Measurements from ENCODE around the gene ZDHHC11.
"Not testable (repeated sequence)": the region's sequence is repeated elsewhere in the genome, so short reads cannot be mapped to it uniquely, and the experiment has no call there.

Gene ZDHHC11

GRCh38 chr5:859391-859790 lies 8.6 kb upstream of the ZDHHC11 start:
- FAIRE-seq (no peak), DNase-seq (ENCODE audit: low spot score) (no peak)

- DNase-seq (ENCODE audit: low spot score), result no peak
- FAIRE-seq, result no peak
Observed at GRCh38 chr5:858726-859125, 7.9 kb upstream of the ZDHHC11 start.

- DNase-seq (ENCODE audit: low spot score) (no peak), FAIRE-seq (no peak)
Observed at GRCh38 chr5:856531-857425, 6.0 kb upstream of the ZDHHC11 start.

- DNase-seq (ENCODE audit: low spot score), result no peak
- FAIRE-seq, result peak; percentile 99
Observed at GRCh38 chr5:855771-856530, 5.2 kb upstream of the ZDHHC11 start.

GRCh38 chr5:854966-855743 lies 4.4 kb upstream of the ZDHHC11 start:
- DNase-seq (ENCODE audit: low spot score) (no peak), FAIRE-seq (no peak)

- DNase-seq (ENCODE audit: low spot score) (no peak), FAIRE-seq (no peak)
Observed at GRCh38 chr5:854217-854616, 3.4 kb upstream of the ZDHHC11 start.

GRCh38 chr5:853416-854090 lies 2.8 kb upstream of the ZDHHC11 start:
- not testable (repeated sequence) for DNase-seq (ENCODE audit: low spot score)
- FAIRE-seq, result peak; percentile 86

GRCh38 chr5:852431-853401 lies 1.9 kb upstream of the ZDHHC11 start:
- FAIRE-seq, result no peak
- no peak for DNase-seq (ENCODE audit: low spot score)

- FAIRE-seq (no peak), DNase-seq (ENCODE audit: low spot score) (no peak)
Observed at GRCh38 chr5:852018-852417, 1.2 kb upstream of the ZDHHC11 start.

GRCh38 chr5:851553-851952 lies 767 bp upstream of the ZDHHC11 start:
- no peak for DNase-seq (ENCODE audit: low spot score)
- no peak for FAIRE-seq

GRCh38 chr5:851076-851475 lies 290 bp upstream of the ZDHHC11 start:
- DNase-seq (ENCODE audit: low spot score) (no peak), FAIRE-seq (no peak)

- FAIRE-seq, result no peak
- no peak for DNase-seq (ENCODE audit: low spot score)
Observed at GRCh38 chr5:849651-850301, 1.0 kb downstream of the ZDHHC11 start.

- FAIRE-seq (no peak), DNase-seq (ENCODE audit: low spot score) (no peak)
Observed at GRCh38 chr5:848671-849111, 2.1 kb downstream of the ZDHHC11 start.

GRCh38 chr5:847736-848135 lies 3.0 kb downstream of the ZDHHC11 start:
- not testable (repeated sequence) for DNase-seq (ENCODE audit: low spot score); FAIRE-seq

GRCh38 chr5:847212-847611 lies 3.6 kb downstream of the ZDHHC11 start:
- DNase-seq (ENCODE audit: low spot score); FAIRE-seq: not testable (repeated sequence)

- FAIRE-seq, result peak; percentile 99
Observed at GRCh38 chr5:846602-847091, 4.1 kb downstream of the ZDHHC11 start.

GRCh38 chr5:845676-846601 lies 4.8 kb downstream of the ZDHHC11 start:
- peak; percentile 94 for FAIRE-seq
- not testable (repeated sequence) for DNase-seq (ENCODE audit: low spot score)

More at GRCh38 chr5:846602-847091, 4.1 kb downstream of the ZDHHC11 start:
- DNase-seq (ENCODE audit: low spot score), result not testable (repeated sequence)

Data from urothelium cell line (cell line).